Trophoblast cell (in vitro differentiated cells and primary cell): ENCODE measurements around the gene WDFY3.

Experiments used
- DNase-seq, 2 donors: peaks; one replicate each; pipeline ENCODE4 v3.0.0-alpha.2; 2016
- H2AFZ ChIP-seq: 2 replicates; pipeline ENCODE4 v1.6.1; 2013; ENCODE audit warnings: low read length, moderate library complexity, mild to moderate bottlenecking; ENCODE audit not compliant: insufficient read depth, poor library complexity
- H2AK5ac ChIP-seq: 2 replicates; pipeline ENCODE4 v1.6.1; 2013; ENCODE audit warnings: mild to moderate bottlenecking, low read length
- H2BK120ac ChIP-seq: 2 replicates; pipeline ENCODE4 v1.6.1; 2013; ENCODE audit warnings: low read length, mild to moderate bottlenecking, moderate library complexity; ENCODE audit not compliant: insufficient read depth, poor library complexity
- H2BK12ac ChIP-seq: 2 replicates; pipeline ENCODE4 v1.6.1; 2013; ENCODE audit warnings: mild to moderate bottlenecking, low read length, moderate library complexity
- H2BK5ac ChIP-seq: 2 replicates; pipeline ENCODE4 v1.6.1; 2013; ENCODE audit warnings: low read length, low read depth, moderate library complexity, mild to moderate bottlenecking; ENCODE audit not compliant: poor library complexity
- H3K14ac ChIP-seq: 2 replicates; pipeline ENCODE4 v1.6.1; 2013; ENCODE audit warnings: mild to moderate bottlenecking, low read length
- H3K18ac ChIP-seq: 2 replicates; pipeline ENCODE4 v1.6.1; 2013; ENCODE audit warnings: mild to moderate bottlenecking, low read length
- H3K23ac ChIP-seq: 2 replicates; pipeline ENCODE4 v1.6.1; 2013; ENCODE audit warnings: low read length
- H3K27ac ChIP-seq: 2 replicates; pipeline ENCODE4 v1.5.1; 2013; ENCODE audit warnings: low read depth, mild to moderate bottlenecking, inconsistent platforms, low read length, moderate library complexity
- H3K27me3 ChIP-seq: 2 replicates; pipeline ENCODE4 v1.6.1; 2013; ENCODE audit warnings: inconsistent platforms, mild to moderate bottlenecking, low read length, moderate library complexity; ENCODE audit not compliant: insufficient read depth
- H3K36me3 ChIP-seq, 2 experiments: 1 replicate in 1 of 2; 2 replicates in 1 of 2; pipeline ENCODE4 v1.6.1; 2013; ENCODE audit warnings: low read length in 2 of 2, mild to moderate bottlenecking in 2 of 2, moderate library complexity in 1 of 2; ENCODE audit not compliant: insufficient read depth in 2 of 2, control insufficient read depth in 1 of 2
- H3K4ac ChIP-seq: 2 replicates; pipeline ENCODE4 v1.6.1; 2013; ENCODE audit warnings: low read depth, mild to moderate bottlenecking, low read length, moderate library complexity
- H3K4me1 ChIP-seq, 2 experiments: 1 replicate in 1 of 2; 2 replicates in 1 of 2; pipeline ENCODE4 v1.6.1; 2013; ENCODE audit warnings: low read length in 2 of 2, mild to moderate bottlenecking in 2 of 2, moderate library complexity in 1 of 2; ENCODE audit not compliant: insufficient read depth in 2 of 2, control insufficient read depth in 1 of 2
- H3K4me2 ChIP-seq: 2 replicates; pipeline ENCODE4 v1.6.1; 2013; ENCODE audit warnings: inconsistent platforms, mild to moderate bottlenecking, low read length, moderate library complexity
- H3K4me3 ChIP-seq: 2 replicates; pipeline ENCODE4 v1.5.1; 2013; ENCODE audit warnings: mild to moderate bottlenecking, low read depth, low read length, inconsistent platforms
- H3K79me1 ChIP-seq: one replicate; pipeline ENCODE4 v1.6.1; 2013; ENCODE audit warnings: low read length
- H3K79me2 ChIP-seq: 2 replicates; pipeline ENCODE4 v1.6.1; 2013; ENCODE audit warnings: low read length, mild to moderate bottlenecking; ENCODE audit not compliant: control insufficient read depth, insufficient read depth, poor library complexity
- H3K9ac ChIP-seq: 2 replicates; pipeline ENCODE4 v1.6.1; 2013; ENCODE audit warnings: mild to moderate bottlenecking, low read length
- H3K9me3 ChIP-seq: 2 replicates; pipeline ENCODE4 v1.6.1; 2013; ENCODE audit warnings: low read depth, mild to moderate bottlenecking, control low read depth, inconsistent platforms, low read length; ENCODE audit not compliant: insufficient read depth
- H4K12ac ChIP-seq: 2 replicates; pipeline ENCODE4 v1.6.1; 2013; ENCODE audit warnings: low read depth, mild to moderate bottlenecking, low read length, moderate library complexity
- H4K8ac ChIP-seq: 2 replicates; pipeline ENCODE4 v1.6.1; 2013; ENCODE audit warnings: low read depth, mild to moderate bottlenecking, low read length, moderate library complexity
- H4K91ac ChIP-seq: one replicate; pipeline ENCODE4 v1.6.1; 2013; ENCODE audit warnings: low read depth, mild to moderate bottlenecking, low read length, moderate library complexity
- WGBS: extraction: QIAGEN DNeasy Blood & Tissue Kit; methylation state at CpG from one replicate; pipeline ENCODE4 v1.1.7; 2013; ENCODE audit warnings: missing lambda C conversion rate; ENCODE audit not compliant: insufficient read length, insufficient coverage; ENCODE audit errors: extremely low coverage; 5-methylcytosine and 5-hydroxymethylcytosine counted together

Gene WDFY3

GRCh38 chr4:84994280-84994679, 27.8 kb upstream of the WDFY3 start:
- Histone ChIP-seq H3K79me1 (no peaks in the 10 kb centered on the region), H2BK120ac (no peak overlapping the region), H4K8ac (no peak overlapping the region), H2AK5ac (no peak overlapping the region), H3K23ac (no peak overlapping the region), H2BK12ac (no peak overlapping the region), H2AFZ (no peak overlapping the region), H3K79me2 (no peaks in the 10 kb centered on the region), H3K4me1 (peaks cover 0 to 4% of the 10 kb centered on the region in 2 experiments), H3K36me3 (no peaks in the 10 kb centered on the region), H3K4me2 (peak overlapping the region; percentile 13), H2BK5ac (no peak overlapping the region), H3K14ac (no peak overlapping the region), H3K9me3 (no peaks in the 10 kb centered on the region), H3K4me3 (no peak overlapping the region), H4K12ac (no peak overlapping the region), H3K18ac (no peak overlapping the region), H3K27me3 (no peaks in the 10 kb centered on the region), H3K9ac (no peak overlapping the region), H4K91ac (no peak overlapping the region), H3K4ac (no peak overlapping the region), H3K27ac (no peak overlapping the region)
- WGBS = no CpG with 5 or more reads among the region's 3 CpGs
- peak; percentile 2 to 55 for DNase-seq

- Histone ChIP-seq H3K4me3 (no peak overlapping the region), H3K9ac (no peak overlapping the region), H3K14ac (no peak overlapping the region), H4K12ac (no peak overlapping the region), H2BK120ac (no peak overlapping the region), H2BK5ac (no peak overlapping the region), H3K18ac (no peak overlapping the region), H3K27ac (no peak overlapping the region), H2BK12ac (no peak overlapping the region), H3K79me1 (no peaks in the 10 kb centered on the region), H3K4me1 (no peaks in the 10 kb centered on the region), H3K4me2 (no peak overlapping the region), H4K8ac (no peak overlapping the region), H2AK5ac (no peak overlapping the region), H3K79me2 (no peaks in the 10 kb centered on the region), H3K4ac (no peak overlapping the region), H3K36me3 (peaks cover 1 to 2% of the 10 kb centered on the region in 2 experiments), H4K91ac (no peak overlapping the region), H3K9me3 (peaks cover 6% of the 10 kb centered on the region), H3K23ac (no peak overlapping the region), H3K27me3 (no peaks in the 10 kb centered on the region), H2AFZ (no peak overlapping the region)
- WGBS = no CpG with 5 or more reads among the region's 2 CpGs
- DNase-seq = peak in 1 of 2 donors; percentile 12
These were observed 19.5 kb upstream of the WDFY3 start for GRCh38 chr4:84985952-84986351.

GRCh38 chr4:84977396-84977795, 10.9 kb upstream of the WDFY3 start:
- Histone ChIP-seq H4K8ac (no peak overlapping the region), H3K79me2 (no peaks in the 10 kb centered on the region), H4K12ac (no peak overlapping the region), H3K9ac (no peak overlapping the region), H3K79me1 (no peaks in the 10 kb centered on the region), H3K23ac (no peak overlapping the region), H2BK5ac (no peak overlapping the region), H3K4ac (no peak overlapping the region), H3K4me2 (no peak overlapping the region), H2BK12ac (no peak overlapping the region), H3K27ac (no peak overlapping the region), H3K4me1 (no peaks in the 10 kb centered on the region), H3K9me3 (no peaks in the 10 kb centered on the region), H3K18ac (no peak overlapping the region), H4K91ac (no peak overlapping the region), H3K4me3 (no peak overlapping the region), H3K36me3 (no peaks in the 10 kb centered on the region), H3K14ac (no peak overlapping the region), H2AFZ (no peak overlapping the region), H3K27me3 (no peaks in the 10 kb centered on the region), H2AK5ac (no peak overlapping the region), H2BK120ac (no peak overlapping the region)
- DNase-seq = no peak

GRCh38 chr4:84973856-84974255, 7.4 kb upstream of the WDFY3 start:
- Histone ChIP-seq H2BK120ac (no peak overlapping the region), H4K8ac (no peak overlapping the region), H3K4me2 (no peak overlapping the region), H2AK5ac (no peak overlapping the region), H4K91ac (no peak overlapping the region), H3K14ac (no peak overlapping the region), H3K4ac (no peak overlapping the region), H3K9ac (no peak overlapping the region), H3K23ac (no peak overlapping the region), H2BK12ac (no peak overlapping the region), H2BK5ac (no peak overlapping the region), H3K4me3 (no peak overlapping the region), H3K27ac (no peak overlapping the region), H4K12ac (no peak overlapping the region), H3K79me1 (no peaks in the 10 kb centered on the region), H3K27me3 (no peaks in the 10 kb centered on the region), H3K9me3 (no peaks in the 10 kb centered on the region), H3K18ac (no peak overlapping the region), H2AFZ (no peak overlapping the region), H3K4me1 (no peaks in the 10 kb centered on the region), H3K79me2 (no peaks in the 10 kb centered on the region), H3K36me3 (no peaks in the 10 kb centered on the region)
- no peak for DNase-seq
